Adrenal gland (tissue), 5 donors: Measurements from ENCODE around the gene B4GALT7.

Experiments used
- CTCF ChIP-seq, 6 experiments: fragments of 450-650 bp in 4 of 6; fragments of 200-600 bp in 2 of 6; sonication (generic) in 1 of 6; IDR thresholded peaks; 1 replicate in 5 of 6; 2 replicates in 1 of 6; pipeline versions ENCODE4 v1.5.1 to v1.8.0; 2016 to 2021; ENCODE audit warnings: antibody characterized with exemption in 6 of 6, mild to moderate bottlenecking in 2 of 6, moderate library complexity in 1 of 6
- POLR2A ChIP-seq, 2 donors: fragments of 450-650 bp; IDR thresholded peaks; one replicate each; pipeline ENCODE4 v1.6.1; 2017; ENCODE audit warnings: antibody characterized with exemption in 2 of 2, mild to moderate bottlenecking in 2 of 2, moderate library complexity in 1 of 2
- donor health status: DM: no; HTN: no; CAD: no.

DNA sequence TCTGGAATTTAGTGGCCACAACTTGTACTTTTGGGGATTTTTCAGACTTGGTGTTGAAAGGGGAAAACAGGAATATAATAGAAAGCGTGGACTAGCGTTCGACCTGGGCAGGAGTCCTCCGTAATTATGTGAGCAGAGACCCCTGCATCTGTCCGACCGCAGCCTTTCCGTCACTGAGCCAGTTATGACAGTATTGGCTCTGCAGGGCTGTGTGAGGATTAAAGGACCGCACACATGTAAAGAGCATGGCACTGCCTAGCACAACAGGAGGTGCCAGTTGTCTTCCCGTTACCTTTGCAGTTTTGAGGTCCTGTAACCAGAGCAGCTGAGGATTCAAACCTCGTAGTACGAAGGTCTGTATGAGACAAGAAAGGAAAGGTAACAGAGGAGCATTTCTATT is 1.2 kb downstream of the B4GALT7 start:
- TF ChIP-seq POLR2A (IDR thresholded peaks at IDR 0.05) (no peak), CTCF (IDR thresholded peaks at IDR 0.05) (no peak)
